Ovary (tissue), 9 donors: ENCODE results near the gene AGBL4. TPM values are rescaled to one million over a fixed set of nuclear protein-coding genes. Genes with fewer than 3 reads are reported as not detected.

Experiments used
- DNase-seq, 5 donors: peaks; one replicate each; pipeline ENCODE4 v3.0.0-alpha.2; 2019 to 2020
- H3K27ac ChIP-seq, 2 donors: fragments of 200-600 bp; one replicate each; pipeline versions ENCODE4 v1.5.1 to v1.8.0; 2019 to 2022
- H3K27me3 ChIP-seq: fragments of 200-600 bp; one replicate; pipeline ENCODE4 v1.8.0; 2022
- H3K36me3 ChIP-seq: fragments of 200-600 bp; sonication (generic); one replicate; pipeline ENCODE4 v1.5.1; 2019
- H3K4me1 ChIP-seq: one replicate; pipeline ENCODE4 v1.8.1; 2013; ENCODE audit warnings: mild to moderate bottlenecking, moderate library complexity; ENCODE audit not compliant: insufficient read depth
- H3K4me3 ChIP-seq: fragments of 200-600 bp; sonication (generic); one replicate; pipeline ENCODE4 v1.5.1; 2017
- H3K9me3 ChIP-seq, 2 donors: fragments of 200-600 bp in 1 of 2; sonication (generic) in 1 of 2; one replicate each; pipeline versions ENCODE4 v1.5.1 to v1.8.1; 2013 to 2019; ENCODE audit warnings: mild to moderate bottlenecking in 1 of 2, moderate library complexity in 1 of 2
- CTCF ChIP-seq, 3 donors: fragments of 450-650 bp in 2 of 3; fragments of 200-600 bp in 1 of 3; IDR thresholded peaks; one replicate each; pipeline versions ENCODE4 v1.5.1 to v1.8.0; 2016 to 2022; ENCODE audit warnings: antibody characterized with exemption in 3 of 3, mild to moderate bottlenecking in 1 of 3
- EP300 ChIP-seq: sonication (generic); formaldehyde crosslinking; IDR thresholded peaks from one replicate; pipeline ENCODE4 v1.6.1; 2017; ENCODE audit warnings: antibody characterized with exemption
- POLR2A ChIP-seq: fragments of 450-650 bp; IDR thresholded peaks from one replicate; pipeline ENCODE4 v1.6.1; 2017; ENCODE audit warnings: antibody characterized with exemption, mild to moderate bottlenecking, moderate library complexity
- WGBS, 3 donors: extraction: QIAGEN DNeasy Blood & Tissue Kit in 1 of 3; methylation state at CpG; one replicate each; pipeline versions ENCODE4 v1.1.5 to v1.1.7; 2013 to 2017; 5-methylcytosine and 5-hydroxymethylcytosine counted together
- intact Hi-C, 4 donors: fragments of 100-400 bp; cut with DNase I; formaldehyde crosslinking; loops; one replicate each; pipeline versions ENCODE4 v1.11.0 to v1.15.1; 2022 to 2023
- polyA plus RNA-seq, 2 donors: library from polyadenylated mRNA; stranded (reverse); fragments of 200-250 nt in 1 of 2; fragments of 350-450 nt in 1 of 2; fragmentation: Illumina TruSeq in 1 of 2; extraction: RNeasy Lipid Tissue Mini Kit (QIAGEN cat#74804) in 1 of 2; gene quantifications; one replicate each; pipeline ENCODE4 v1.2.3, GENCODE V29; 2013 to 2014
- total RNA-seq, 7 donors: library from RNA; depleted of rRNA in 2 of 7; stranded (reverse); fragments of >200 nt in 2 of 7; fragmentation: NEBNext Ultra II Directional in 3 of 7; extraction: Animal tissue kit (Norgen Biotek cat#: 25700) in 3 of 7; gene quantifications; one replicate each; pipeline versions ENCODE4 v1.1.0 to v1.2.4, GENCODE V29; 2016 to 2023
- donor health status: DM: no; HTN: no; CAD: no; lungs with moderate emphysema.
- donor health status: DM: no; HTN: no; CAD: no.
- donor health status: Bipolar disorder and iron deficiency.
- donor health status: DM: yes; HTN: yes; CAD: no.
- donor health status: DM: no; HTN: no; CAD: no.
- donor health status: DM: yes; HTN: yes; CAD: no.

The AGBL4 gene
- total and polyA plus RNA-seq, 9 donors, result 0.15 to 6.2 (median 0.64) TPM

GRCh38 chr1:48563021-48563420 lies 1460.7 kb downstream of the AGBL4 start:
- DNase-seq, result no peak
- WGBS, 3 donors, result 63 to 75% (median 64%) methylated on average over 1 of the region's 1 CpG
- no peak for TF ChIP-seq POLR2A
- no peak for TF ChIP-seq CTCF (IDR thresholded peaks at IDR 0.05)
- no peak for TF ChIP-seq EP300
- Histone ChIP-seq H3K9me3 (no peaks in the 10 kb centered on the region), H3K27ac (no peak overlapping the region), H3K27me3 (no peaks in the 10 kb centered on the region), H3K36me3 (no peaks in the 10 kb centered on the region), H3K4me3 (no peak overlapping the region), H3K4me1 (no peaks in the 10 kb centered on the region)
- intact Hi-C loops, result loop anchor here in 1 of 4 donors (10.0 kb wide), 1 partner anchor 132 kb away; no protein-coding TSS in a partner anchor

- Histone ChIP-seq H3K27ac (no peak overlapping the region), H3K36me3 (no peaks in the 10 kb centered on the region), H3K27me3 (no peaks in the 10 kb centered on the region), H3K4me3 (no peak overlapping the region), H3K4me1 (no peaks in the 10 kb centered on the region), H3K9me3 (no peaks in the 10 kb centered on the region)
- no peak for DNase-seq
- TF ChIP-seq CTCF (IDR thresholded peaks at IDR 0.05) (no peak), POLR2A (no peak), EP300 (no peak)
- intact Hi-C loops, result loop anchor here in 1 of 4 donors (10.0 kb wide), 1 partner anchor 133 kb away; no protein-coding TSS in a partner anchor
- WGBS, 3 donors, result 98 to 100% (median 100%) methylated on average over 1 of the region's 1 CpG
Measured at GRCh38 chr1:48561444-48561843, 1462.3 kb downstream of the AGBL4 start.

GRCh38 chr1:48560577-48560976 lies 1463.2 kb downstream of the AGBL4 start:
- H3K4me1 ChIP-seq, result no peaks in the 10 kb centered on the region
- TF ChIP-seq CTCF (IDR thresholded peaks at IDR 0.05) (no peak), EP300 (no peak), POLR2A (no peak)
- intact Hi-C loops, result loop anchor here in 1 of 4 donors (10.0 kb wide), 1 partner anchor 134 kb away; no protein-coding TSS in a partner anchor
- no peaks in the 10 kb centered on the region for H3K9me3 ChIP-seq
- no peak overlapping the region for H3K4me3 ChIP-seq
- no peaks in the 10 kb centered on the region for H3K27me3 ChIP-seq
- H3K27ac ChIP-seq, result no peak overlapping the region
- no peaks in the 10 kb centered on the region for H3K36me3 ChIP-seq
- no peak for DNase-seq

GRCh38 chr1:48560116-48560515 lies 1463.6 kb downstream of the AGBL4 start:
- Histone ChIP-seq H3K27ac (no peak overlapping the region), H3K4me1 (no peaks in the 10 kb centered on the region), H3K36me3 (no peaks in the 10 kb centered on the region), H3K4me3 (no peak overlapping the region), H3K9me3 (no peaks in the 10 kb centered on the region), H3K27me3 (no peaks in the 10 kb centered on the region)
- DNase-seq, result no peak
- intact Hi-C loops, result loop anchor here in 1 of 4 donors (10.0 kb wide), 1 partner anchor 135 kb away; no protein-coding TSS in a partner anchor
- no peak for TF ChIP-seq EP300
- no peak for TF ChIP-seq POLR2A
- TF ChIP-seq CTCF (IDR thresholded peaks at IDR 0.05), result no peak
- 43 to 95% (median 92%) methylated on average over 1 of the region's 1 CpG for WGBS, 3 donors
